Loucy (cell line): ENCODE measurements around the gene SCG2.

Experiments used
- CTCF ChIP-seq: fragments of 200-600 bp; sonication (generic); conservative IDR thresholded peaks from 2 replicates; pipeline ENCODE4 v1.5.1; 2014; ENCODE audit warnings: mild to moderate bottlenecking, antibody characterized with exemption, low read length
- EZH2phosphoT487 ChIP-seq: fragments of 200-600 bp; IDR thresholded peaks from 2 replicates; pipeline ENCODE4 v1.6.1; 2018; ENCODE audit warnings: antibody characterized with exemption, mild to moderate bottlenecking, moderate library complexity, borderline replicate concordance

GRCh38 chr2:223633656-223634055, 31.5 kb upstream of the SCG2 start:
- TF ChIP-seq CTCF (no peak), EZH2phosphoT487 (no peak)
